Measurements from ENCODE around the gene MRPL11.

MRPL11 gene

DNA sequence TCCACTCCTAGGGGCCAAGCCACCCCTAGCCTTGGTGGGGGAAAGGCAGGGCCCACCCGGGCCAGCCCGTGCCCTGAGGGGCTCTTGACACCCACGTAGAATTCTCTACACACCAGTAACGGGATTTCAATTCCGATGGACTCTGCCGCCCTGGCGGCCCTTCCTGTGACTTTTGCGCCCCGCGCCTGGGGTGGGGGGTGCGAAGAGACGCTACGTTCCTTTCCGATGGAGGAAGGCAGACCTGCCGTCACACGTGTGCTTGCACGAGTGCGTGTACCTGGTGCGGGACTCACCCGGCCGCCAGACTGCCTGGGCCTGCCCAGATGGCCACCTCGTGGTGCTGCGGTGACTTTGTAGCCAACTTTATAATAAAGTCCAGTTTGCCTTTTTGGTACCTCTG, 12.3 kb downstream of the MRPL11 start:
- no peak for FAIRE-seq
- no peak for DNase-seq (ENCODE audit: insufficient read length, low spot score)
- TF ChIP-seq CTCF (IDR thresholded peaks at IDR 0.05; ENCODE audit: insufficient read depth, missing control alignments): no peak

DNA sequence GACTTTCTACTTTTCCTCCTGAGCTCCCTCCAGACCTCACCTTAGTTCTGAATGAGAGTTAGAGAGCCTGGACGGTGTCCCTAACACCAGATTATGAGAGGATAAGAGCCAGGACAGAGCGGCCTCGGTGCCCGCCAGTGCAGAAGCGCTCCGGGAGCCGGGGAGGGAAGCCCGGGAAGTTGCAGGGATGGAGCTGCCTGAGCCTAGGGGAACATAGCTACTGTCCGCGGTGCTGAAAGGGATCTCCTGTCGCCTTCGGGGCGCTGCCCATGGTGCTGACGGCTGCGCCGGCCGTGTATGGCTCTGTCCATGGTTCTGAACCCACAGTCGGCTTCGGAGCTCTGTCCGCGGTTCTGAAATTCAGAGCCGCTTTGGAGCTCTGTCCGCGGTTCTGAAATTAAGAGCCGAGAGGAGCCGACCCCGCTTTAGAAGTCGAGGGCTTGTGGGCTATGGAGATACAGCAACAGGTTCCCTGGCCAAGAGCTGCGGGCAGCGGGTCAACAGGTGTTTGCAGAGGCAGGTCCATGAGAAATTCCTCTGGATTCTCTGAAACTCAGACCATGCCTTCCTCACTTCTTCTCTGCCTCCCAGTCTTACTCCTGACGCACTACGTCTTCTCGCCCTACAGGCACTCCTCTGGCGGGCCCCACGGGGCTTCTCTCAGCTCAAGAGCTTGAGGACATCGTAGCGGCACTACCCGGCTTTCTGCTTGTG, 17.0 kb downstream of the MRPL11 start:
- TF ChIP-seq CTCF (IDR thresholded peaks at IDR 0.05; ENCODE audit: insufficient read depth, missing control alignments): no peak

GRCh38 chr11:66420671-66421476, 17.8 kb downstream of the MRPL11 start, which contains the start of gene NPAS4:
TSS of gene NPAS4 (plus strand) at chr11:66421035. CDS start at chr11:66421180, 145 bp downstream.
- TF ChIP-seq CTCF (IDR thresholded peaks at IDR 0.05; ENCODE audit: insufficient read depth, missing control alignments): no peak
- FAIRE-seq (no peak), DNase-seq (ENCODE audit: insufficient read length, low spot score) (peak; percentile 81)

More for the DNA sequence above, 17.0 kb downstream of the MRPL11 start:
- FAIRE-seq (no peak), DNase-seq (ENCODE audit: insufficient read length, low spot score) (no peak)

DNA sequence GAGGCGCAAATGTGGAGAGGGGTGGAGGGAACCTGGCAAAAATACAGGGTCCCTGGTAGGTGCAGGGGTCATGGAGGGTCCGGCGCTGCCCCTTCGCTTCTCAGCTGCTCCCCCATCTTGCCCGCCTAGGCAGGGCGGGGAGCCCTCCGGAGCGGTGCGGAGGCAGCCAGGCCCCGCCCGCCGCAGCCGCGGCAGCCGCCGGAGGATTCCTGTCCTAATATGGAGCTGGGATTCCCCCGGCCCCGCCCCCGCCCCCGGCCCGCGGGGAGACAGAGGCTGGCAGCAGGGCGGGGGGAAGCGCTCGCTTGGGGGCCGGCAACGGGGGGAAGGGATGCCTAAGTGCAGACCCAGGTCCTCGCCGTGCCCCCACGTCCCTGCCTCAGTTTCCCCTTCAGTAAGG, 18.8 kb downstream of the MRPL11 start:
- DNase-seq (ENCODE audit: insufficient read length, low spot score) (peak; percentile 84), FAIRE-seq (no peak)
- no peak for TF ChIP-seq CTCF (IDR thresholded peaks at IDR 0.05; ENCODE audit: insufficient read depth, missing control alignments)

GRCh38 chr11:66418986-66419308, 19.7 kb downstream of the MRPL11 start:
- FAIRE-seq (no peak), DNase-seq (ENCODE audit: insufficient read length, low spot score) (no peak)
- TF ChIP-seq CTCF (IDR thresholded peaks at IDR 0.05; ENCODE audit: insufficient read depth, missing control alignments): no peak

DNA sequence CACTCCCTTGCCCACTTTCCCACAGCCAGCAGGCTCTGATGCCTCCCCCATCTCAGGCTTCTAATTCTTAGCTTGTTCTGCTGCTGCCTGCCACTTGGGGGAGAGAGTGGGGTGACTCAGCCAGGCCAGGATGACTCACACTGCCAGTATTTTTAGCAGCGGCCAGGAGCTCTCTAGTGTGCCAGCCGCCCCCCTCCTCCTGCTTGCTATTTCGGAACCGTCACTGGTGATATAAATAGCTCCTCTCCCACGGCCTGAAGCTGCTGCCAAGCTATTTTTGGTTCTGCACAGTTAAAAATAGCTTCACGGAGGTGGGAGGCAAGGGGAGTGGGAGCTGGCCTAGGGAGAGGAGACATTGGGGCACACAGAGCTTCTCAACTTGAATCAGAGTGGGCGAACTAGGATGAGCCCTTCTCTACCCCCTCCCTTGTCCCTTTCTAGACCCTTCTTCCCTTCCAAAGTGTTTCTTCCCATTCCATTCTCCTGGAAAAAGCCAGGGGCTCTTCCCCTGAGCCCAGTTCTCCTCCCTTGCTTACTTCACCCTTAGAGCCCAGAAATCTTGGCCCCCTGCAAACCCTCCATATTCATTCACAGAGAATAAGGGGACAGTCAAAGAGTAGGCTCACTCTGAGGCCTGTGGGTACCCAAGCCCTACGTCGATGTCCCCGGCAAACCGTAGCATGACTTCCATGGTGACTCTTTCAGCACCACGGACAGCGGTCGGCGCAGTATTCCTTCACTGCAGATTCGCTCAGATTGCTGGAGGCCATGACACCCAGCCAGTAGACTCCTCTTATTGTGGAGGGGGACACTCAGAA, 20.3 kb downstream of the MRPL11 start:
- peak; percentile 43 for TF ChIP-seq CTCF (IDR thresholded peaks at IDR 0.05; ENCODE audit: insufficient read depth, missing control alignments)
- DNase-seq (ENCODE audit: insufficient read length, low spot score): no peak
- no peak for FAIRE-seq

Data from D721Med (cell line).